OCI-LY1 (cell line): ENCODE measurements around the gene ATAD3C.
"Not testable (repeated sequence)": the region's sequence is repeated elsewhere in the genome, so short reads cannot be mapped to it uniquely, and the experiment has no call there.

Experiments used
- H2AFZ ChIP-seq: fragments of 200-600 bp; sonication (generic), shearing (Covaris generic); 2 replicates; pipeline ENCODE4 v1.6.0; 2014; ENCODE audit warnings: antibody characterized with exemption, mild to moderate bottlenecking, low read length
- H3F3A ChIP-seq: fragments of 200-600 bp; sonication (generic), shearing (Covaris generic); 2 replicates; pipeline ENCODE4 v1.6.0; 2014; ENCODE audit warnings: mild to moderate bottlenecking, antibody characterized with exemption, low read length, moderate library complexity; ENCODE audit not compliant: insufficient read depth
- H3K27ac ChIP-seq: fragments of 200-600 bp; sonication (generic); 2 replicates; pipeline ENCODE4 v1.5.1; 2014; ENCODE audit warnings: low read length, mixed run types, mild to moderate bottlenecking, low read depth; ENCODE audit not compliant: poor library complexity, severe bottlenecking
- H3K27me3 ChIP-seq: fragments of 200-600 bp; sonication (generic); 2 replicates; pipeline ENCODE4 v1.6.0; 2014; ENCODE audit warnings: antibody characterized with exemption, mild to moderate bottlenecking, low read length, moderate library complexity; ENCODE audit not compliant: insufficient read depth
- H3K36me3 ChIP-seq: fragments of 200-600 bp; sonication (generic); 2 replicates; pipeline ENCODE4 v1.6.1; 2014; ENCODE audit warnings: mild to moderate bottlenecking, antibody characterized with exemption, low read length, moderate library complexity, mixed read lengths; ENCODE audit not compliant: insufficient read depth
- H3K4me1 ChIP-seq: fragments of 200-600 bp; sonication (generic); 2 replicates; pipeline ENCODE4 v1.5.1; 2014; ENCODE audit warnings: mild to moderate bottlenecking, low read length, moderate library complexity; ENCODE audit not compliant: insufficient read depth, severe bottlenecking
- H3K4me2 ChIP-seq: fragments of 200-600 bp; sonication (generic), shearing (Covaris generic); 2 replicates; pipeline ENCODE4 v1.6.1; 2014; ENCODE audit warnings: low read length
- H3K4me3 ChIP-seq: fragments of 200-600 bp; sonication (generic); 2 replicates; pipeline ENCODE4 v1.5.1; 2014; ENCODE audit warnings: low read length, low read depth, mild to moderate bottlenecking, mixed read lengths; ENCODE audit not compliant: poor library complexity, severe bottlenecking
- H3K79me2 ChIP-seq: fragments of 200-600 bp; shearing (Covaris generic); 2 replicates; pipeline ENCODE4 v1.6.1; 2016; ENCODE audit warnings: mixed run types, low read length, mixed read lengths; ENCODE audit not compliant: insufficient read depth
- H3K9ac ChIP-seq: fragments of 200-600 bp; sonication (generic), shearing (Covaris generic); 2 replicates; pipeline ENCODE4 v1.6.1; 2014; ENCODE audit warnings: mild to moderate bottlenecking, low read length, mixed read lengths
- H3K9me2 ChIP-seq: fragments of 200-600 bp; sonication (generic), shearing (Covaris generic); 2 replicates; pipeline ENCODE4 v1.6.1; 2014; ENCODE audit warnings: low read depth, mild to moderate bottlenecking, low read length, mixed read lengths
- H3K9me3 ChIP-seq: fragments of 200-600 bp; shearing (Covaris generic); 2 replicates; pipeline ENCODE4 v1.6.1; 2014; ENCODE audit warnings: low read length, mixed read lengths
- H4K20me1 ChIP-seq: fragments of 200-600 bp; sonication (generic), shearing (Covaris generic); 2 replicates; pipeline ENCODE4 v1.6.0; 2016; ENCODE audit warnings: mild to moderate bottlenecking, low read length; ENCODE audit not compliant: insufficient read depth
- EZH2 ChIP-seq: fragments of 200-600 bp; sonication (generic), shearing (Covaris generic); IDR thresholded peaks from 2 replicates; pipeline ENCODE4 v1.8.0; 2017; ENCODE audit warnings: borderline replicate concordance, mixed run types, mild to moderate bottlenecking, antibody characterized with exemption, low read length, moderate library complexity, mixed read lengths
- TF ChIP-seq, protein P1 (sequence below): fragments of 200-600 bp; sonication (generic), shearing (Covaris generic); IDR thresholded peaks from 2 replicates; pipeline ENCODE4 v1.5.1; 2017; ENCODE audit warnings: mild to moderate bottlenecking, antibody characterized with exemption, low read length, moderate library complexity, mixed read lengths

The ATAD3C gene

DNA sequence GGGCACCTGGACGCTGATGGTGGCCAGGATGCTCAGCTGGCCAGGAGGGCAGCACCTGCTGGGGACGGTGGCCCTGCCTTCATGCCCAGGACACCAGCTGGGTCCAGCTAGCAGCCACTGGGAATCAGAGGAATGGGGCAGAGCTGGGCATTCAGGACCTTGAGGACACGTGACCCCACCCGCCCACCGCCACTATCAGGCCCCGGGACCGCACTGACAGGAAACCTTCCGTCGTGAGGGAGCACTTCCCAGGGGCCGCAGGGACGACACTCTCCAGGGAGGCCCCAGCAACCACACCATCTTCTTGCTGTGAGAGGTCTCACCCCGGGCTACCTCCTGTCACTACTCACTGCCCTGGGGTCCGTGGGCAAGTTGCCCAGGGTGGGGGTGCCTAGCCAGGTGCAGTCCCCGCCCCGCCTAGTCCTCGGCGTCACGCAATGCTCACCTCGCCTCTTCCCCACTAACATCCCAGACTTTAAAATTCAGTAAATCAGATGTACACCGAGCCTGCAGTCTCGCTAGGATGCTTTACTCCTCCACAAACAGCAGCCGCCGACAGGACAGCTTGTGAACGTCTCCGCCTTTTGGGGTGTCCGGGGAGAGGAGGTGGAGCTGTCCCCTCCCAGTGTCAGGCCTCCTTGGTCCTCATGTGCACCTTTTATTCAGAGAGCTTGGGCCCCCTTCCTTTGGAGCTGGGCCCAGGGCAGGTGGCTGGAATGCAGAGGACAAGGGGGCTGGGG lies 9.1 kb upstream of the ATAD3C start:
- Histone ChIP-seq H3K9me3 (no peaks in the 10 kb centered on the region), H3K4me2 (no peak overlapping the region), H3K9ac (no peak overlapping the region), H3F3A (no peaks in the 10 kb centered on the region), H3K27ac (no peak overlapping the region), H3K36me3 (no peaks in the 10 kb centered on the region), H2AFZ (no peak overlapping the region), H3K9me2 (no peaks in the 10 kb centered on the region), H3K79me2 (no peaks in the 10 kb centered on the region), H3K4me3 (no peak overlapping the region), H3K27me3 (no peaks in the 10 kb centered on the region; the same call in 1 of the 2 replicates), H3K4me1 (no peaks in the 10 kb centered on the region), H4K20me1 (no peaks in the 10 kb centered on the region)
- no peak for TF ChIP-seq EZH2
- TF ChIP-seq, protein P1, sequence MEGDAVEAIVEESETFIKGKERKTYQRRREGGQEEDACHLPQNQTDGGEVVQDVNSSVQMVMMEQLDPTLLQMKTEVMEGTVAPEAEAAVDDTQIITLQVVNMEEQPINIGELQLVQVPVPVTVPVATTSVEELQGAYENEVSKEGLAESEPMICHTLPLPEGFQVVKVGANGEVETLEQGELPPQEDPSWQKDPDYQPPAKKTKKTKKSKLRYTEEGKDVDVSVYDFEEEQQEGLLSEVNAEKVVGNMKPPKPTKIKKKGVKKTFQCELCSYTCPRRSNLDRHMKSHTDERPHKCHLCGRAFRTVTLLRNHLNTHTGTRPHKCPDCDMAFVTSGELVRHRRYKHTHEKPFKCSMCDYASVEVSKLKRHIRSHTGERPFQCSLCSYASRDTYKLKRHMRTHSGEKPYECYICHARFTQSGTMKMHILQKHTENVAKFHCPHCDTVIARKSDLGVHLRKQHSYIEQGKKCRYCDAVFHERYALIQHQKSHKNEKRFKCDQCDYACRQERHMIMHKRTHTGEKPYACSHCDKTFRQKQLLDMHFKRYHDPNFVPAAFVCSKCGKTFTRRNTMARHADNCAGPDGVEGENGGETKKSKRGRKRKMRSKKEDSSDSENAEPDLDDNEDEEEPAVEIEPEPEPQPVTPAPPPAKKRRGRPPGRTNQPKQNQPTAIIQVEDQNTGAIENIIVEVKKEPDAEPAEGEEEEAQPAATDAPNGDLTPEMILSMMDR, result no peak

- no peaks in the 10 kb centered on the region; the same call in 1 of the 2 replicates for H3K27me3 ChIP-seq
- H3F3A ChIP-seq, result no peaks in the 10 kb centered on the region
- no peak overlapping the region for H3K9ac ChIP-seq
- H4K20me1 ChIP-seq, result no peaks in the 10 kb centered on the region
- no peaks in the 10 kb centered on the region for H3K9me3 ChIP-seq
- no peak overlapping the region for H3K4me3 ChIP-seq
- H3K9me2 ChIP-seq, result no peaks in the 10 kb centered on the region
- H3K36me3 ChIP-seq, result no peaks in the 10 kb centered on the region
- H3K27ac ChIP-seq, result no peak overlapping the region
- no peak overlapping the region for H2AFZ ChIP-seq
- TF ChIP-seq EZH2, result no peak
- TF ChIP-seq, protein P1, result peak; percentile 78
- H3K4me2 ChIP-seq, result no peak overlapping the region
- no peaks in the 10 kb centered on the region for H3K79me2 ChIP-seq
- H3K4me1 ChIP-seq, result no peaks in the 10 kb centered on the region
Observed at GRCh38 chr1:1441002-1441888, 8.2 kb upstream of the ATAD3C start.

DNA sequence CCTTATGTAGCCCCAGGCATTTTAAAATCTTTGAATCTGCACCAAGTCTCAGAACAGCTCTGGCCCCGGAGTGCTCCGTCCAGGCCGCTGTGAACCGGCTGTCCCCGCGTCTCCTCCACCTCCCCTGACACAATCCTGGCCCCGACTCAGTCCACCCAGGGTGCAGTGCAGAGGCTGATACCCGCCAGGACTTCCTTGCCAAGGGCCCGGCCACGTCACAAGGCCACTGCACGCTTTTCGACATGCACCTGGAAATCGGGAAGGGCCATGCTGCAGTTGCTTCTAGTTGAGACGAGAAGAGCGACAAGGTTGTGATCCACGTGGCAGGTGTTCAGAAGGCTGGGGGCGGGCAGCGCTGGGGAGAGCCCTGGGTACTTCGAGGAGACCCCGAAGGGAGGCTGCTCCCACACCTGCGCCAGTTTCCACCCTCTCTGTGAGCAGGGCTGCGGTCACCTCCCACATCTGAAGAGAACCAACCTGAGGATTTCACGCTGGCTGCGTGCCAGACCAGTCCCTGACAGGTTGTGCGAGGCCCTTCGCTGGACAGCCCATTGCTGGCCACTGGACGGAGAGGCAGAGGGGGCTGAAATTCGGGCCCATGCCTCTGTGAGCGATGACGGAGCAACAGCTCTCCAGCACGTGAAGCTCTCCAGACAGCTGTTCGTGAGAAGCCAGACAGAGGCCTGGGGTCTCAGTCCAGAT lies 7.3 kb upstream of the ATAD3C start:
- H3K79me2 ChIP-seq, result no peaks in the 10 kb centered on the region
- no peaks in the 10 kb centered on the region for H3K4me1 ChIP-seq
- no peaks in the 10 kb centered on the region for H3F3A ChIP-seq
- H3K4me3 ChIP-seq, result no peak overlapping the region
- H4K20me1 ChIP-seq, result no peaks in the 10 kb centered on the region
- H3K36me3 ChIP-seq, result no peaks in the 10 kb centered on the region
- H3K9me2 ChIP-seq, result no peaks in the 10 kb centered on the region
- H3K9me3 ChIP-seq, result no peaks in the 10 kb centered on the region
- no peak overlapping the region for H2AFZ ChIP-seq
- H3K4me2 ChIP-seq, result no peak overlapping the region
- H3K9ac ChIP-seq, result no peak overlapping the region
- H3K27ac ChIP-seq, result no peak overlapping the region
- H3K27me3 ChIP-seq, result no peaks in the 10 kb centered on the region; the same call in 1 of the 2 replicates
- no peak for TF ChIP-seq EZH2
- TF ChIP-seq, protein P1, result no peak

DNA sequence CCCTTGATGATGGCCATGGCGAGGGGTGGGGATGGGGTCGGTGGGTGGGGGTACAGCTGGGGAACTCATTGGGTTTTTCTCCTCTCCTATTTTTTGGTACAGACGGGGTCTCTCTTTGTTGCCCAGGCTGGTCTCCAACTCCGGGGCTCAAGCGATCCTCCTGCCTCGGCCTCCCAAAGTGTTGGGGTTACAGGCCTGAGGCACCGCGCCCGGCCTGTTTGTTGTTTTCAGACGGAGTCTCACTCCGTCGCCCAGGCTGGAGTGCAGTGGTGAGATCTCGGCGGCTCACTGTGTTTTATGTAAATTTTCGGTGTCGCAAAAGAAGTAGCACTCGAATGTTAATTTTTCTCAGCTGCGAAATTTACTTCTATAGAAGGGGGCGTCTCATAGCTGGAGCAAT lies 2.9 kb upstream of the ATAD3C start:
- H4K20me1 ChIP-seq, H3K4me2 ChIP-seq: not testable (repeated sequence)

DNA sequence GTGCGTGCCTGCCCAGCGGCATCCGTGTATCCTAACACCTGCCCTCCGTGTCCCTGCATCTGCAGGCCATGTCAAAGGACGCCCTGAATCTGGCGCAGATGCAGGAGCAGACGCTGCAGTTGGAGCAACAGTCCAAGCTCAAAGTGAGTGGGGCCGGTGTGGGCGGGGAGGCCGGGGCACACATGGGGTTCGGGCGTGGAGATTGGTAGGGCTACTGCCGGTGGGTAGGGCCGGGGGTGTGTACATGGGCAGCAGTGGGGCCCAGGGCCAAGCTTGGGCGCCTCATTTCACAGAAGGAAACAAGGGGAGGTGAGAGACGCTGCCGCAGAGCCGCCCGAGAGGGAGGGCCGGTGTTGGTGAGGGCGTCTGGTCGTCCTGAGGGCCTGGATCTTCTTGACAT lies 1.1 kb downstream of the ATAD3C start:
- H3K27ac ChIP-seq, H3K9me2 ChIP-seq, H3K4me1 ChIP-seq, H4K20me1 ChIP-seq, H3K9ac ChIP-seq, H3K27me3 ChIP-seq, H3K79me2 ChIP-seq, H3K9me3 ChIP-seq, H2AFZ ChIP-seq, H3F3A ChIP-seq, H3K36me3 ChIP-seq, H3K4me3 ChIP-seq, H3K4me2 ChIP-seq: not testable (repeated sequence)

More for the DNA sequence above, 2.9 kb upstream of the ATAD3C start:
- not testable (repeated sequence) for H3K9me3 ChIP-seq, H3K4me3 ChIP-seq, H3K9ac ChIP-seq, H3K27me3 ChIP-seq, H3K9me2 ChIP-seq, H3F3A ChIP-seq, H2AFZ ChIP-seq, H3K4me1 ChIP-seq, H3K36me3 ChIP-seq, H3K27ac ChIP-seq, H3K79me2 ChIP-seq
